Measurements from ENCODE around the gene ACOXL. TPM values are rescaled to one million over a fixed set of nuclear protein-coding genes. Genes with fewer than 3 reads are reported as not detected.

Gene ACOXL
- total and polyA plus RNA-seq, 2 experiments from 2014 or later: not detected

DNA sequence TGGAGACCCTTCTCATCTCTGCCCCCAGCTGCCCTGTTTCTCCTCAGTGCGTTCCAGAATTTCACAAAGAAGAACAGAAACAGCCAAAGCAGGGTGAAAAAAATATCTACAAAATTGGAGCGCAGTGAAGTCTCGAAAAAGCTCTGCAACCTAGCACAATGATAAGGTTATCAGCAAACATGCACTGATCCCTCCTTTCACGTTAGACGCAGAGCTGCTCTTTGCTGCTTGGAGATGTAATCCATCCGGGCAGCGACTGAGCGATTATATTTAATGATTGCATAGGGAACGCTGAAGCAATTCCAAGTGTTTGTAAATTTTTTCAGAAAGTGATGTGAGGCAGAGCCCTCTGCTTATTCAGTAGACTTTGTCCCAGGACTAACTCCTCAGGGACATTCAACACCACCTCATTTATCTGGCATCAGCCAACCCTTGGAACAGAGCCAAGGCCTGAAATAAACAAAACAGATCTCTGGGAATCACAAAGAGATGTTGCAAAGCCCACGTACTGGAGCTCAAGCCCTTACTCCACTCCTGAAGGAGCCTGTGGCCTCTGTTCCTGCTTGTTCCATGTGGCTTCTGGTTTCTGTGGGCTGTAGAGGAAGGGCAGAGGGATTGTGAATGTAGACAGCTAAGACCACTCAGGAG lies 215.8 kb downstream of the ACOXL start:
- in situ Hi-C loops (cut with MboI): no loop called here
- H3K4me1 ChIP-seq (ENCODE audit: insufficient read depth): no peaks in the 10 kb centered on the region
- H3K27me3 ChIP-seq (replicated peaks; ENCODE audit: insufficient read depth): peaks cover 10% of the 10 kb centered on the region; the same call in 1 of the 2 replicates
- no peaks in the 10 kb centered on the region for H3K9me3 ChIP-seq (ENCODE audit: low read depth)
- H3K9ac ChIP-seq: no peak overlapping the region
- H3K79me2 ChIP-seq (ENCODE audit: insufficient read depth): no peaks in the 10 kb centered on the region
- no peak overlapping the region for H2AFZ ChIP-seq
- WGBS, 2 experiments (ENCODE audit: low coverage in 1 of 2, low lambda C conversion rate in 2 of 2, missing lambda C conversion rate in 2 of 2): 47 to 55% methylated on average over 10 of the region's 10 CpGs
- no peak for TF ChIP-seq EZH2phosphoT487 (IDR thresholded peaks at IDR 0.05; ENCODE audit: insufficient read depth, low read depth)
- TF ChIP-seq EZH2 (IDR thresholded peaks at IDR 0.05; ENCODE audit: insufficient read depth, poor library complexity, severe bottlenecking): no peak
- no peaks in the 10 kb centered on the region for H4K20me1 ChIP-seq (ENCODE audit: insufficient read depth)
- no peaks in the 10 kb centered on the region for H3K36me3 ChIP-seq (ENCODE audit: low read depth)
- DNase-seq: no peak
- H3K9me2 ChIP-seq (ENCODE audit: insufficient read depth): no peaks in the 10 kb centered on the region
- no peak overlapping the region for H3K4me3 ChIP-seq
- no peak overlapping the region for H3K4me2 ChIP-seq (ENCODE audit: unreplicated experiment)
- no peaks in the 10 kb centered on the region for H3F3A ChIP-seq (ENCODE audit: insufficient read depth)
- no peak overlapping the region for H3K27ac ChIP-seq

DNA sequence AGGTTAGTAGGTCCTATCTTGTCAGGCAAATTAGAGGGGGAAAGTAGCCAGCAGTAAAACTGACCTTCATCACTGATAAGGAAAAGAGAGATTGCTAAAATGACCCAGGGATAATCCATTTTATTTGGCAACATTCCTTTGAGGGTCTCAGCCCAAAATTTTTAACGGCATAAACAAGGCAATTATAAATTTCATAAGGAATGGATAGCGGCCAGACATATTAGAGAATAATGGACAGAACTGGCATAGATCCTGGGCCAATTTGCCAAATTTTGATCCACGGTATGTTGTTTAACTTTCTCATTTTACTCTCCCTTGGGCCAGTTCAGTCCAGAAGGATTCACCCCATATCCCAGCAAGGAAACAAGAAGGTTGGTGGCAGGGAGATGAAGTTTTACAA lies 217.9 kb downstream of the ACOXL start:
- no peaks in the 10 kb centered on the region for H4K20me1 ChIP-seq (ENCODE audit: insufficient read depth)
- no peak overlapping the region for H3K4me3 ChIP-seq
- no peaks in the 10 kb centered on the region for H3K79me2 ChIP-seq (ENCODE audit: insufficient read depth)
- H3K4me1 ChIP-seq (ENCODE audit: insufficient read depth): no peaks in the 10 kb centered on the region
- no peaks in the 10 kb centered on the region for H3K36me3 ChIP-seq (ENCODE audit: low read depth)
- WGBS, 2 experiments (ENCODE audit: low coverage in 1 of 2, low lambda C conversion rate in 2 of 2, missing lambda C conversion rate in 2 of 2): 37 to 43% methylated on average over 3 of the region's 3 CpGs
- no peaks in the 10 kb centered on the region for H3K9me2 ChIP-seq (ENCODE audit: insufficient read depth)
- H3K4me2 ChIP-seq (ENCODE audit: unreplicated experiment): no peak overlapping the region
- H3F3A ChIP-seq (ENCODE audit: insufficient read depth): no peaks in the 10 kb centered on the region
- H3K9ac ChIP-seq: no peak overlapping the region
- no peaks in the 10 kb centered on the region for H3K9me3 ChIP-seq (ENCODE audit: low read depth)
- no peak for DNase-seq
- H2AFZ ChIP-seq: no peak overlapping the region
- H3K27me3 ChIP-seq (replicated peaks; ENCODE audit: insufficient read depth): peaks cover 27% of the 10 kb centered on the region
- no peak for TF ChIP-seq EZH2phosphoT487 (IDR thresholded peaks at IDR 0.05; ENCODE audit: insufficient read depth, low read depth)
- TF ChIP-seq EZH2 (IDR thresholded peaks at IDR 0.05; ENCODE audit: insufficient read depth, poor library complexity, severe bottlenecking): no peak
- H3K27ac ChIP-seq: no peak overlapping the region
- in situ Hi-C loops (cut with MboI): no loop called here

DNA sequence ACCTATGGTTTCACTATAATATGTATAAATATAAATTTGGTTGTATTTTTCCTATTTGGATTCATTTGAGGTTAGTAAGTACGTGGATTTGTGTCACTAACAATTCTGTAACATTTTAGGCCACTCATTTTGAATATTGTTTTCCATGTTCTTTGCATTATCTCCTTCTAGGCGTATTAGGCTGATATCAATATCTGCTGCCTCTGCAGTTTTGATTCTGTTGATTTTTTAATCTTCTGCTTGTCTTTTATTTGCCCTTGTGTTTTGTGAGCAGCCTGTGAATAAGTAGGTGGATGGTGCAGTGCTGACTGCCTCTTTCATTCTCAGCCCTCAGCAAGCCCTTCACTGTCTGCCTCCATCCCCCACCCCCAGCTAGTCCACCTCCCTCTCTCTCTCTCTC lies 222.7 kb downstream of the ACOXL start:
- H3F3A ChIP-seq (ENCODE audit: insufficient read depth): no peaks in the 10 kb centered on the region
- TF ChIP-seq EZH2phosphoT487 (IDR thresholded peaks at IDR 0.05; ENCODE audit: insufficient read depth, low read depth): no peak
- no peak for TF ChIP-seq EZH2 (IDR thresholded peaks at IDR 0.05; ENCODE audit: insufficient read depth, poor library complexity, severe bottlenecking)
- no peak for DNase-seq
- no peak overlapping the region for H3K4me2 ChIP-seq (ENCODE audit: unreplicated experiment)
- no peaks in the 10 kb centered on the region for H3K79me2 ChIP-seq (ENCODE audit: insufficient read depth)
- 33% methylated on average over 2 of the region's 2 CpGs for WGBS, 2 experiments (ENCODE audit: low coverage in 1 of 2, low lambda C conversion rate in 2 of 2, missing lambda C conversion rate in 2 of 2)
- H3K9me3 ChIP-seq (ENCODE audit: low read depth): no peaks in the 10 kb centered on the region
- no peaks in the 10 kb centered on the region for H4K20me1 ChIP-seq (ENCODE audit: insufficient read depth)
- no peak overlapping the region for H3K27ac ChIP-seq
- H2AFZ ChIP-seq: no peak overlapping the region
- H3K36me3 ChIP-seq (ENCODE audit: low read depth): no peaks in the 10 kb centered on the region
- no peak overlapping the region for H3K4me3 ChIP-seq
- no peak overlapping the region for H3K9ac ChIP-seq
- H3K4me1 ChIP-seq (ENCODE audit: insufficient read depth): no peaks in the 10 kb centered on the region
- H3K9me2 ChIP-seq (ENCODE audit: insufficient read depth): no peaks in the 10 kb centered on the region
- in situ Hi-C loops (cut with MboI): no loop called here
- peaks cover 27% of the 10 kb centered on the region for H3K27me3 ChIP-seq (replicated peaks; ENCODE audit: insufficient read depth)

DNA sequence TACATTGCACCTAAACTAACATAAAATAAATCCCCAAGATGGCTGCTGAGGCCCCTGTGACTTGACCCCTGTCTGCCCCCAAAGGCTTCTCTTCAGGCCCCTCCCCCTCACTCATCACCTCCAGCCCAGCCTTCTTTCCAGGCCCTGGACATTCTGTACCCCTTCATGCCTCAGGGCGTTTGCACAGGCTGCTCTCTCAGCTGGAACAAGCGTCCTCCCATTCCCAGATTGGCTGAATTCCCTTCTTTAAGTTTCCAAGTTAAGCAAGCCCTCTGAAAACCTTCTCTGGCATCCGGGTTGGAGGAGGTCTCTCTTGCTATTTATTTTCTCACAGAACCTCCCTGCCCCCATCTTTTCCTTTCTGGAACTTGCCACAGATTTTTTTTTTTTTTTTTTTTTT lies 223.2 kb downstream of the ACOXL start:
- H3K9me2 ChIP-seq (ENCODE audit: insufficient read depth): no peaks in the 10 kb centered on the region
- no peaks in the 10 kb centered on the region for H4K20me1 ChIP-seq (ENCODE audit: insufficient read depth)
- no peak overlapping the region for H2AFZ ChIP-seq
- no peak overlapping the region for H3K27ac ChIP-seq
- H3K9ac ChIP-seq: no peak overlapping the region
- H3K27me3 ChIP-seq (replicated peaks; ENCODE audit: insufficient read depth): peaks cover 32% of the 10 kb centered on the region
- H3K4me2 ChIP-seq (ENCODE audit: unreplicated experiment): no peak overlapping the region
- no peaks in the 10 kb centered on the region for H3F3A ChIP-seq (ENCODE audit: insufficient read depth)
- TF ChIP-seq EZH2 (IDR thresholded peaks at IDR 0.05; ENCODE audit: insufficient read depth, poor library complexity, severe bottlenecking) (no peak), EZH2phosphoT487 (IDR thresholded peaks at IDR 0.05; ENCODE audit: insufficient read depth, low read depth) (no peak)
- in situ Hi-C loops (cut with MboI): no loop called here
- H3K4me1 ChIP-seq (ENCODE audit: insufficient read depth): no peaks in the 10 kb centered on the region
- DNase-seq: no peak
- no peaks in the 10 kb centered on the region for H3K36me3 ChIP-seq (ENCODE audit: low read depth)
- no peaks in the 10 kb centered on the region for H3K9me3 ChIP-seq (ENCODE audit: low read depth)
- H3K79me2 ChIP-seq (ENCODE audit: insufficient read depth): no peaks in the 10 kb centered on the region
- H3K4me3 ChIP-seq: no peak overlapping the region
- WGBS, 2 experiments (ENCODE audit: low coverage in 1 of 2, low lambda C conversion rate in 2 of 2, missing lambda C conversion rate in 2 of 2): 26 to 29% methylated on average over 3 of the region's 3 CpGs
